OCI-LY3 (cell line): ENCODE measurements around the gene COMMD10.

Experiments used
- H2AFZ ChIP-seq: fragments of 200-600, 300-600 bp; shearing (Covaris generic); 2 replicates; pipeline ENCODE4 v1.6.0; 2014; ENCODE audit warnings: antibody characterized with exemption, low read depth, low read length
- H3K27ac ChIP-seq: fragments of 200-600, 300-600 bp; sonication (generic); 2 replicates; pipeline ENCODE4 v1.5.1; 2014; ENCODE audit warnings: mild to moderate bottlenecking, low read length, moderate library complexity, mixed read lengths
- H3K27me3 ChIP-seq: fragments of 200-600, 300-600 bp; sonication (generic); 2 replicates; pipeline ENCODE4 v1.6.1; 2014; ENCODE audit warnings: low read depth, low read length, mixed read lengths
- H3K36me3 ChIP-seq: fragments of 200-600, 300-600 bp; sonication (generic); replicated peaks from 2 replicates; pipeline ENCODE3; 2014; ENCODE audit warnings: low read depth, low read length, mixed read lengths
- H3K4me1 ChIP-seq: fragments of 300-600, 200-600 bp; sonication (generic); 2 replicates; pipeline ENCODE4 v1.6.1; 2014; ENCODE audit warnings: low read length, mixed read lengths
- H3K4me2 ChIP-seq: fragments of 200-600, 300-600 bp; sonication (generic); 2 replicates; pipeline ENCODE4 v1.6.1; 2014; ENCODE audit warnings: low read length, mixed read lengths
- H3K4me3 ChIP-seq: fragments of 300-600, 200-600 bp; sonication (generic); 2 replicates; pipeline ENCODE4 v1.5.1; 2014; ENCODE audit warnings: antibody characterized with exemption, mild to moderate bottlenecking, low read length, moderate library complexity
- H3K79me2 ChIP-seq: fragments of 300-600, 200-600 bp; shearing (Covaris generic); 2 replicates; pipeline ENCODE4 v1.6.1; 2014; ENCODE audit warnings: mild to moderate bottlenecking, low read length, mixed read lengths
- H3K9ac ChIP-seq: fragments of 300-600, 200-600 bp; shearing (Covaris generic); 2 replicates; pipeline ENCODE4 v1.6.0; 2014; ENCODE audit warnings: mild to moderate bottlenecking, low read length, moderate library complexity
- H3K9me3 ChIP-seq: fragments of 200-600, 300-600 bp; shearing (Covaris generic); 2 replicates; pipeline ENCODE4 v1.6.1; 2014; ENCODE audit warnings: low read length, mixed read lengths; ENCODE audit not compliant: insufficient read depth
- H4K20me1 ChIP-seq: fragments of 200-600, 300-600 bp; sonication (generic); 2 replicates; pipeline ENCODE4 v1.6.1; 2016; ENCODE audit warnings: low read length, mixed read lengths; ENCODE audit not compliant: insufficient read depth
- EZH2phosphoT487 ChIP-seq: fragments of 200-600 bp; shearing (Covaris generic); IDR thresholded peaks from 2 replicates; pipeline ENCODE4 v1.6.1; 2018; ENCODE audit warnings: antibody characterized with exemption, mixed run types, low read depth
- TF ChIP-seq, protein P1 (sequence below): fragments of 200-600, 300-600 bp; sonication (generic); IDR thresholded peaks from 2 replicates; pipeline ENCODE4 v1.5.1; 2014; ENCODE audit warnings: antibody characterized with exemption, low read length, low read depth

The COMMD10 gene

DNA sequence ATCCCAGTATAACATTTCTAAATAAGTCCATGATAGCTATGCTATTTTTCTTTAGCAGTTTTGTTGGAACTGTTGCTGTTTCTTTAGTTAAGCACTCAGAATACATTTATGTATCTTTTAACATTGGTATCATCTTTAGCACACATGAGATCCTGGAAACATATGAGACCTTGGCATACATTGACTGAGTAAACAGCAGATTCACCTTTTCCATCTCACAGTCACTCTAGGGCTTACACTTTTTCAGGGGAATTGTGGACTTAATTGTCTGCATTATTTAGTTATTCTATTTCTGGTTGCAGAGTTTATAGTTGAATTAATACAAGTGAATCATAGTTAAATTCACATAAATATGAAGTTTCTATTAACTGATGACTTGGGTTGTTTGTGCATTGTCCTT is 70.1 kb downstream of the COMMD10 start:
- Histone ChIP-seq H3K4me1 (peaks cover 12% of the 10 kb centered on the region), H3K27me3 (no peaks in the 10 kb centered on the region), H3K36me3 (no peaks in the 10 kb centered on the region), H3K79me2 (no peaks in the 10 kb centered on the region), H2AFZ (no peak overlapping the region), H3K9ac (no peak overlapping the region), H3K4me2 (no peak overlapping the region), H4K20me1 (peaks cover 4% of the 10 kb centered on the region; the same call in 1 of the 2 replicates), H3K27ac (no peak overlapping the region), H3K4me3 (no peak overlapping the region), H3K9me3 (no peaks in the 10 kb centered on the region)
- TF ChIP-seq, protein P1, sequence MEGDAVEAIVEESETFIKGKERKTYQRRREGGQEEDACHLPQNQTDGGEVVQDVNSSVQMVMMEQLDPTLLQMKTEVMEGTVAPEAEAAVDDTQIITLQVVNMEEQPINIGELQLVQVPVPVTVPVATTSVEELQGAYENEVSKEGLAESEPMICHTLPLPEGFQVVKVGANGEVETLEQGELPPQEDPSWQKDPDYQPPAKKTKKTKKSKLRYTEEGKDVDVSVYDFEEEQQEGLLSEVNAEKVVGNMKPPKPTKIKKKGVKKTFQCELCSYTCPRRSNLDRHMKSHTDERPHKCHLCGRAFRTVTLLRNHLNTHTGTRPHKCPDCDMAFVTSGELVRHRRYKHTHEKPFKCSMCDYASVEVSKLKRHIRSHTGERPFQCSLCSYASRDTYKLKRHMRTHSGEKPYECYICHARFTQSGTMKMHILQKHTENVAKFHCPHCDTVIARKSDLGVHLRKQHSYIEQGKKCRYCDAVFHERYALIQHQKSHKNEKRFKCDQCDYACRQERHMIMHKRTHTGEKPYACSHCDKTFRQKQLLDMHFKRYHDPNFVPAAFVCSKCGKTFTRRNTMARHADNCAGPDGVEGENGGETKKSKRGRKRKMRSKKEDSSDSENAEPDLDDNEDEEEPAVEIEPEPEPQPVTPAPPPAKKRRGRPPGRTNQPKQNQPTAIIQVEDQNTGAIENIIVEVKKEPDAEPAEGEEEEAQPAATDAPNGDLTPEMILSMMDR, result no peak

DNA sequence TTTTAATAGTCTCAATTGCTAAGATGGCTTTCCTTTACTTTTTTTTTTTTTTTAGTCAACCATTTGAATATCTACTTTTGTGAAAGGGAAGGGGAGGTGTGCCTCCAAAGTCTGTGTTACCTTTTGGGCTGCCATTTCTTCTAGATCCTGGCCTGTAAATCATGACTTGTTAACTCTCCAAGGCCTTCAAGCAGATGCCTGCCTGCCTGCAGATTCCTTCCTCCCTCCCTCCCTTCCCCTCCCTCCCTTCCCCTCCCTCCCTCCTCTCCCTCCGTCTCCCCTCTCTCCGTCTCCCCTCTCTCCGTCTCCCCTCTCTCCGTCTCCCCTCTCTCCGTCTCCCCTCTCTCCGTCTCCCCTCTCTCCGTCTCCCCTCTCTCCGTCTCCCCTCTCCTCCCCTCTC is 73.1 kb downstream of the COMMD10 start:
- Histone ChIP-seq H3K4me3 (no peak overlapping the region), H3K27ac (no peak overlapping the region), H3K4me2 (no peak overlapping the region), H3K4me1 (peaks cover 25% of the 10 kb centered on the region), H3K27me3 (no peaks in the 10 kb centered on the region), H3K9me3 (no peaks in the 10 kb centered on the region), H3K79me2 (no peaks in the 10 kb centered on the region), H4K20me1 (peaks cover 4% of the 10 kb centered on the region; the same call in 1 of the 2 replicates), H3K36me3 (no peaks in the 10 kb centered on the region), H2AFZ (no peak overlapping the region), H3K9ac (no peak overlapping the region)
- no peak for TF ChIP-seq EZH2phosphoT487
- TF ChIP-seq, protein P1, result no peak

DNA sequence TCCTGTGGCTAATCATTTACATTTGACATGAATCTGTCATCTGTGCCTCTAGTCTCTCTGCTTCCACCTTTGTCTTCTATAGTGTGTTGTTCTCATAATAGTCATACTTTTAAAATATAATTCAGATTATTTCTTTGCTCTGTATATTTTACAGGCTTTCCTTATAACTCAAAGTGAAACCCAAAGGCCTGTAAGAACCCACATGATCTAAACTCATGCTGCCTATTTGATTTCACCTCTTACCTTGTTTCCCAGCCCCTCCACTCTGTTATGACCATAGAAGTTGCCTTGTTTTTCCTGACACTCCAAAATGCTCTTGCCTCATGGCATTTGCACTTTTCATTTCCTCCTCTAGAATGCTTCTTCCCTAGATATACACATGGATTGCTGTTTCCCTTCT is 74.2 kb downstream of the COMMD10 start:
- no peak overlapping the region for H3K4me2 ChIP-seq
- H3K4me3 ChIP-seq, result no peak overlapping the region
- H3K9ac ChIP-seq, result no peak overlapping the region
- no peaks in the 10 kb centered on the region for H3K9me3 ChIP-seq
- H3K27ac ChIP-seq, result no peak overlapping the region
- no peaks in the 10 kb centered on the region for H3K79me2 ChIP-seq
- H4K20me1 ChIP-seq, result peaks cover 4% of the 10 kb centered on the region; the same call in 1 of the 2 replicates
- no peak overlapping the region for H2AFZ ChIP-seq
- TF ChIP-seq, protein P1, result no peak
- no peak for TF ChIP-seq EZH2phosphoT487
- H3K4me1 ChIP-seq, result peaks cover 25% of the 10 kb centered on the region
- no peaks in the 10 kb centered on the region for H3K36me3 ChIP-seq
- H3K27me3 ChIP-seq, result no peaks in the 10 kb centered on the region

DNA sequence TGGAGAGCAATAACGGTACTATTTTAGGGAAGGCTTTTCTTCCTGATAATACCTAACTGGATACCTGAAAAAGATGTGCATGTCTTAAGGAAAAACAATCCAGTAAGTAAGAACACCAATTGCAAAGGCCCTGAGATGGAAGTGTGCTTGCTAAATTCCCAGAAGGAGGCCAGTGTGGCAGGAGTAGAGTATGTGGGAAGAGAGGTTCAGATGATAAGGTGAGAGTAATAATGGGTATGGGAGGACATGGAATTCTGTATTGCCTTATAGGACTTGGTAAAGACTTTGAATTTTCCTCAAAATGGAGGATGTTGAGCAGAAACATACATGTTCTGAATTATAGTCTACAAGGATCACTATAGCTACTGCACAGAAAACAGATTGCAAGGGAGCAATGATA is 89.3 kb downstream of the COMMD10 start:
- no peak overlapping the region for H3K4me3 ChIP-seq
- no peaks in the 10 kb centered on the region for H3K4me1 ChIP-seq
- H3K9ac ChIP-seq, result no peak overlapping the region
- H4K20me1 ChIP-seq, result no peaks in the 10 kb centered on the region
- H3K79me2 ChIP-seq, result no peaks in the 10 kb centered on the region
- no peaks in the 10 kb centered on the region for H3K27me3 ChIP-seq
- H2AFZ ChIP-seq, result no peak overlapping the region
- H3K9me3 ChIP-seq, result no peaks in the 10 kb centered on the region
- no peaks in the 10 kb centered on the region for H3K36me3 ChIP-seq
- no peak overlapping the region for H3K27ac ChIP-seq
- H3K4me2 ChIP-seq, result no peak overlapping the region
- no peak for TF ChIP-seq EZH2phosphoT487
- TF ChIP-seq, protein P1, result no peak
